ENCODE results near the gene MCM5. TPM values are rescaled to one million over a fixed set of nuclear protein-coding genes. Genes with fewer than 3 reads are reported as not detected.
A peak's percentile ranks its signal among the peaks of the same experiment; 100 is the strongest.

The MCM5 gene
- total RNA-seq, 1 donor = 31.5 TPM

DNA sequence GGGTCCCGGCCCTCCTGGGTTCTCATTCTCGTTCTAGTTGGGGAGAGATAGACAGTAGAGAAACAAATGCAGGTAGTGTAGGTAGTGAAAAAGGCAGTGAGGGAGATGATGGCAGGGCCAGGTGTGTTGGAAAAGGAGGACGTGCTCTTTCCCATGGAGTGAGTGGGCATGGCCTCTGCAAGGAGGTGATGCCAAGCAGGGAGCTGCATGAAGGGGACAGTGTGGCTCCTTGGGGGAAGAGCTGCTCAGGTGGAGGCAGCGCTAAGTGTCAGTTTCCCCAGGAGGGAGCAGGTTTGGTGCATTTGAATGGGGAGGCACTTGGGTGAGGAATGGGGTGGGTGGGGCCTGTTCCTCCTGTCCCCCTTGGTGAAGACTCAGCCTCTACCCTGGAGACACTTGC is 22.2 kb downstream of the MCM5 start:
- TF ChIP-seq, protein P1, sequence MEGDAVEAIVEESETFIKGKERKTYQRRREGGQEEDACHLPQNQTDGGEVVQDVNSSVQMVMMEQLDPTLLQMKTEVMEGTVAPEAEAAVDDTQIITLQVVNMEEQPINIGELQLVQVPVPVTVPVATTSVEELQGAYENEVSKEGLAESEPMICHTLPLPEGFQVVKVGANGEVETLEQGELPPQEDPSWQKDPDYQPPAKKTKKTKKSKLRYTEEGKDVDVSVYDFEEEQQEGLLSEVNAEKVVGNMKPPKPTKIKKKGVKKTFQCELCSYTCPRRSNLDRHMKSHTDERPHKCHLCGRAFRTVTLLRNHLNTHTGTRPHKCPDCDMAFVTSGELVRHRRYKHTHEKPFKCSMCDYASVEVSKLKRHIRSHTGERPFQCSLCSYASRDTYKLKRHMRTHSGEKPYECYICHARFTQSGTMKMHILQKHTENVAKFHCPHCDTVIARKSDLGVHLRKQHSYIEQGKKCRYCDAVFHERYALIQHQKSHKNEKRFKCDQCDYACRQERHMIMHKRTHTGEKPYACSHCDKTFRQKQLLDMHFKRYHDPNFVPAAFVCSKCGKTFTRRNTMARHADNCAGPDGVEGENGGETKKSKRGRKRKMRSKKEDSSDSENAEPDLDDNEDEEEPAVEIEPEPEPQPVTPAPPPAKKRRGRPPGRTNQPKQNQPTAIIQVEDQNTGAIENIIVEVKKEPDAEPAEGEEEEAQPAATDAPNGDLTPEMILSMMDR (IDR thresholded peaks at IDR 0.05; ENCODE audit: insufficient read depth, low read depth, low read length) = no peak
- DNase-seq (ENCODE audit: low read depth) = no peak

DNA sequence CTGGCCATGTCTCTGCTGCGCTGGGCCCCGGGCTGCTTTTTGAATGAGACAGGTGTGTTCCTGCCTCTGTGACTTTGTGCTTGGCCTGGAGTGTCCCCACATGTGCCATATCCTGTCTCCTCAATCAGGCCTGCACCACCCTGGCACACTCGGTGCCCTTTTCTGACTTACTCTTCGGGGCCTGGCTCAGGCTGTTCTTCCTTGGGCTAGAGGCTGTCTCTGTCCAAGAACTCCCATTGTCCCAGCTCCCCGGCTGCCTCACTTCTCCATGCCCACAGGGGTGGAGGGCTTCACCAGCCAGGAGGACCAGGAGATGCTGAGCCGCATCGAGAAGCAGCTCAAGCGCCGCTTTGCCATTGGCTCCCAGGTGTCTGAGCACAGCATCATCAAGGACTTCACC is 23.0 kb downstream of the MCM5 start:
- TF ChIP-seq, protein P1 (IDR thresholded peaks at IDR 0.05; ENCODE audit: insufficient read depth, low read depth, low read length) = no peak
- DNase-seq (ENCODE audit: low read depth) = no peak
- H3K4me3 ChIP-seq (ENCODE audit: low read depth, low read length) = no peak overlapping the region

More for the DNA sequence above, 22.2 kb downstream of the MCM5 start:
- H3K4me3 ChIP-seq (ENCODE audit: low read depth, low read length) = no peak overlapping the region

DNA sequence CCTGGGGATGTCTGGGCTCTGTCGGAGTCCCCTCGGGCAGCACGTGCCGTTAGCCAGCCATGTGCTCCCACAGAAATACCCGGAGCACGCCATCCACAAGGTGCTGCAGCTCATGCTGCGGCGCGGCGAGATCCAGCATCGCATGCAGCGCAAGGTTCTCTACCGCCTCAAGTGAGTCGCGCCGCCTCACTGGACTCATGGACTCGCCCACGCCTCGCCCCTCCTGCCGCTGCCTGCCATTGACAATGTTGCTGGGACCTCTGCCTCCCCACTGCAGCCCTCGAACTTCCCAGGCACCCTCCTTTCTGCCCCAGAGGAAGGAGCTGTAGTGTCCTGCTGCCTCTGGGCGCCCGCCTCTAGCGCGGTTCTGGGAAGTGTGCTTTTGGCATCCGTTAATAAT is 24.1 kb downstream of the MCM5 start:
- no peak overlapping the region for H3K4me3 ChIP-seq (ENCODE audit: low read depth, low read length)
- TF ChIP-seq, protein P1 (IDR thresholded peaks at IDR 0.05; ENCODE audit: insufficient read depth, low read depth, low read length) = no peak
- no peak for DNase-seq (ENCODE audit: low read depth)

DNA sequence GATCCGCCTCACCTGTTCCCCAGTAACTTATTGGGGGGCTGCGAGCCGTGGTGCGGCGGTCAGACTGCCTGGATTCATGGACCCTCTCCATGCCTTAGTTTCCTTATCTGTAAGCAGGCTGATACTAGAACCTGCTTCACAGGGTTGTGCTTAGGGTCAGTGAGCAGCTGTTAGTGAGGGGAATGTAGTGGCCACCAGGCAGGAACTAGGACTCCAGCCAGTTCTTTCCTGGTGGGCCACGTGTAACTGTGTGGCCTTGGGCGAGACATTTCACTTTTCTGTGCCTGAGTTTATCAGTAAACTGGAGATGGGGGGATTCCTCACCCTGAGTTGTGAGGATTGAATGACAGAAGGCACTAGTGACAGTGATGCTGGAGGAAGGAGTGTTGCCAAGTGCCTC is 24.8 kb downstream of the MCM5 start:
- TF ChIP-seq, protein P1 (IDR thresholded peaks at IDR 0.05; ENCODE audit: insufficient read depth, low read depth, low read length) = no peak
- no peak overlapping the region for H3K4me3 ChIP-seq (ENCODE audit: low read depth, low read length)
- DNase-seq (ENCODE audit: low read depth) = no peak

DNA sequence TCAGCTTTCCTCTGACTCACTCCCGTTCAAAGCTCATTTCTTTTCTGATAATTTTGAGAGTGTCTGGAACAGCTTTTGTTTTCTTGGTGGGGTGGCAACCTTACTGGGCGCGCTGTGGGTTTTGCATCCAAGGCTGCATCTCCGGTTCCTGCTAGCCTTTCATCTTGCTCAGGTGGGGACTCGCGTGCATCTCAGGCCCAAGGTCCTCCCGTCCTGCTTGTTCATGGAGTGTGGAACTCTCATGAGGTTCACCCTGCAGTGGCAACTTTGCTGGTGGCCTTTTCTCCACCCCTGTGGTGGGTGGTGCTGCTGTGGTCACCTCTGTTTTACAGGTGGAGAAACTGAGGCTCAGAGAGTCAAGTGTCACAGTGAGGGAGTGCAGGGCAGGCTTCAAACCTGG is 25.6 kb downstream of the MCM5 start:
- no peak overlapping the region for H3K4me3 ChIP-seq (ENCODE audit: low read depth, low read length)
- TF ChIP-seq, protein P1 (IDR thresholded peaks at IDR 0.05; ENCODE audit: insufficient read depth, low read depth, low read length) = no peak
- DNase-seq (ENCODE audit: low read depth) = no peak

DNA sequence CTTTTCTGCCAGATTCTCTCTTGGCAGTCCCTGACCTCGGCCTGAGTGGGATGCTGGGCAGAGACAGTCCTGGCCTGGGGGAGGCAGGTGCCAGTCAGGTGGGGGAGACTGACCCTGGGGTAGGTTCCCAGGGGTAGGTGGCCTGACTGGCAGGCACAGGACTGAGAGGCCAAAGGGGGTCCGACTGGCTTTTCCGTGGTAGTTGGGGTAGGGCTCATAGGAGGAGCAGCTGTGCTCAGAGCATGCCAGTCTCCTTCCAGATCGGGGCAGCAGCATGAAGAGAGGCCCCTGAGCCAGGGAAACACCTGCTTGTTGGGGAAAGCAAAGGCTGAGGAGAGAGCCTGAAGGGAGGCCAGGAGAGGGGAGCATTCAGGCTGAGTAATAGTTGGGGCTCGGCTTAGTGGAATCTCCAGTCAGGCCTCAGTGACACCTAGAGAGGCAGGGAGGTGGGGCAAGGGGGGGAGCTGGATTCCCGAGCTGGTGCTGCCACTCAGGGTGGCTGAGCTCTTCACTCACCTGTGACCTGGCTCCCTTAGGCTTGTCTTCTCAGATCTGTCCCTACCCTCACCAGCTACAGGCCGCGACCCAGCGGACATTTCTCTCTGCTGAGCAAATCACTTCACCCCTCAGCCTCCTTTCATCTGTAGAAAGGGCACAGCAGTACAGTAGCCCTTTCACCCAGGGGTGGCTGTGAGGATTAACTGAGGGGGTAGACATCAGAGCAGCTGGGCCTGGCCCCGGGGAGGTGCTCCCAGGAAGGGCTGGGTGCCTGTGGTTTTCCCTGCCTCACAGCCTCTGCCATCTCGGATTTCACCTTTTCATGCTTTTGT is 26.2 kb downstream of the MCM5 start:
- H3K4me3 ChIP-seq (ENCODE audit: low read depth, low read length) = no peak overlapping the region
- DNase-seq (ENCODE audit: low read depth) = peak; percentile 20
- TF ChIP-seq, protein P1 (IDR thresholded peaks at IDR 0.05; ENCODE audit: insufficient read depth, low read depth, low read length) = no peak

DNA sequence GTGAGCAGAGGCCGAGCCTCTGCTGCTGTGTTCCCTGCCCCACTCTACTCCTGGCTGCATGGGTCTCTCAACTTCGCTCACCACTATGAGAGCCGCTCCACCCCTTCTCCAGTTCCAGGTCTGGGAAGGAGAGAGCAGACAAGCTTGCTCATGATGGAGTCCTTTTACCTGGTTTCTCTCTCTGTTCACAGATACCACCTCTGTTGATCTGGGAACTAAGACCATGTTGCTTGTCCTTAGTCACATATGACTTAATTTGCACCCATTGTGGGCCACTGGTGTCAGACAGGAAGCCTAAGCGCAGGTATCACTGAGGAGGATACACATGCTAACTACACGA is 26.8 kb downstream of the MCM5 start:
- no peak overlapping the region for H3K4me3 ChIP-seq (ENCODE audit: low read depth, low read length)
- TF ChIP-seq, protein P1 (IDR thresholded peaks at IDR 0.05; ENCODE audit: insufficient read depth, low read depth, low read length) = no peak
- no peak for DNase-seq (ENCODE audit: low read depth)

All from fibroblast of villous mesenchyme (primary cell).